Activated naive CD8-positive, alpha-beta T cell (primary cell): ENCODE measurements around the gene TRAPPC10.

Experiments used
- H3K27ac Mint-ChIP-seq: one replicate; pipeline ENCODE4 v1.8.0; 2021; ENCODE audit warnings: mixed read lengths
- H3K27me3 Mint-ChIP-seq: one replicate; pipeline ENCODE4 v1.8.0; 2021; ENCODE audit warnings: mixed read lengths
- H3K36me3 Mint-ChIP-seq: one replicate; pipeline ENCODE4 v1.8.0; 2021; ENCODE audit warnings: mixed read lengths
- H3K4me1 Mint-ChIP-seq: one replicate; pipeline ENCODE4 v1.8.0; 2021; ENCODE audit warnings: low read depth, mixed read lengths
- H3K4me3 Mint-ChIP-seq: one replicate; pipeline ENCODE4 v1.8.0; 2021; ENCODE audit warnings: mild to moderate bottlenecking, mixed read lengths
- H3K9me3 Mint-ChIP-seq: one replicate; pipeline ENCODE4 v1.8.0; 2021; ENCODE audit warnings: low read depth, mixed read lengths

TRAPPC10 gene

GRCh38 chr21:44057055-44057454 lies 44.9 kb downstream of the TRAPPC10 start:
- H3K36me3 Mint-ChIP-seq: peaks cover 2% of the 10 kb centered on the region
- no peaks in the 10 kb centered on the region for H3K9me3 Mint-ChIP-seq
- no peak overlapping the region for H3K4me3 Mint-ChIP-seq
- H3K4me1 Mint-ChIP-seq: peaks cover 16% of the 10 kb centered on the region
- H3K27me3 Mint-ChIP-seq: no peaks in the 10 kb centered on the region
- H3K27ac Mint-ChIP-seq: no peak overlapping the region

GRCh38 chr21:44057960-44058651 lies 46.0 kb downstream of the TRAPPC10 start:
- no peaks in the 10 kb centered on the region for H3K27me3 Mint-ChIP-seq
- peak overlapping the region; percentile 64 for H3K27ac Mint-ChIP-seq
- H3K4me1 Mint-ChIP-seq: peaks cover 15% of the 10 kb centered on the region
- no peak overlapping the region for H3K4me3 Mint-ChIP-seq
- H3K36me3 Mint-ChIP-seq: peaks cover 2% of the 10 kb centered on the region
- H3K9me3 Mint-ChIP-seq: no peaks in the 10 kb centered on the region

GRCh38 chr21:44058652-44058964 lies 46.5 kb downstream of the TRAPPC10 start:
- Mint-ChIP-seq H3K27me3 (no peaks in the 10 kb centered on the region), H3K4me1 (peaks cover 18% of the 10 kb centered on the region), H3K36me3 (peaks cover 2% of the 10 kb centered on the region), H3K4me3 (no peak overlapping the region), H3K27ac (peak overlapping the region; percentile 64), H3K9me3 (no peaks in the 10 kb centered on the region)

- H3K27me3 Mint-ChIP-seq: no peaks in the 10 kb centered on the region
- peaks cover 22% of the 10 kb centered on the region for H3K4me1 Mint-ChIP-seq
- no peak overlapping the region for H3K4me3 Mint-ChIP-seq
- no peaks in the 10 kb centered on the region for H3K9me3 Mint-ChIP-seq
- no peak overlapping the region for H3K27ac Mint-ChIP-seq
- peaks cover 2% of the 10 kb centered on the region for H3K36me3 Mint-ChIP-seq
Measured at GRCh38 chr21:44058981-44059380, 46.9 kb downstream of the TRAPPC10 start.

- H3K27me3 Mint-ChIP-seq: no peaks in the 10 kb centered on the region
- no peak overlapping the region for H3K4me3 Mint-ChIP-seq
- H3K27ac Mint-ChIP-seq: no peak overlapping the region
- H3K36me3 Mint-ChIP-seq: peaks cover 2% of the 10 kb centered on the region
- peaks cover 25% of the 10 kb centered on the region for H3K4me1 Mint-ChIP-seq
- H3K9me3 Mint-ChIP-seq: no peaks in the 10 kb centered on the region
Measured at GRCh38 chr21:44059710-44060109, 47.6 kb downstream of the TRAPPC10 start.

- Mint-ChIP-seq H3K36me3 (peaks cover 2% of the 10 kb centered on the region), H3K4me3 (no peak overlapping the region), H3K27ac (peak overlapping the region; percentile 83), H3K9me3 (no peaks in the 10 kb centered on the region), H3K4me1 (peaks cover 49% of the 10 kb centered on the region), H3K27me3 (no peaks in the 10 kb centered on the region)
Measured at GRCh38 chr21:44062380-44062779, 50.3 kb downstream of the TRAPPC10 start.

- H3K27me3 Mint-ChIP-seq: no peaks in the 10 kb centered on the region
- H3K27ac Mint-ChIP-seq: peak overlapping the region; percentile 83
- H3K9me3 Mint-ChIP-seq: no peaks in the 10 kb centered on the region
- H3K4me1 Mint-ChIP-seq: peaks cover 47% of the 10 kb centered on the region
- H3K4me3 Mint-ChIP-seq: no peak overlapping the region
- H3K36me3 Mint-ChIP-seq: peaks cover 2% of the 10 kb centered on the region
Measured at GRCh38 chr21:44063151-44063912, 51.2 kb downstream of the TRAPPC10 start.

GRCh38 chr21:44064852-44065403 lies 52.8 kb downstream of the TRAPPC10 start:
- Mint-ChIP-seq H3K36me3 (no peaks in the 10 kb centered on the region), H3K27ac (peak overlapping the region; percentile 95), H3K4me3 (peak overlapping the region; percentile 74), H3K27me3 (no peaks in the 10 kb centered on the region), H3K9me3 (no peaks in the 10 kb centered on the region), H3K4me1 (peaks cover 46% of the 10 kb centered on the region)

GRCh38 chr21:44065428-44065827 lies 53.3 kb downstream of the TRAPPC10 start:
- Mint-ChIP-seq H3K27ac (peak overlapping the region; percentile 95), H3K9me3 (no peaks in the 10 kb centered on the region), H3K4me1 (peaks cover 46% of the 10 kb centered on the region), H3K27me3 (no peaks in the 10 kb centered on the region), H3K4me3 (peak overlapping the region; percentile 74), H3K36me3 (no peaks in the 10 kb centered on the region)

- Mint-ChIP-seq H3K36me3 (no peaks in the 10 kb centered on the region), H3K4me1 (peaks cover 46% of the 10 kb centered on the region), H3K27me3 (no peaks in the 10 kb centered on the region), H3K9me3 (no peaks in the 10 kb centered on the region), H3K27ac (peak overlapping the region; percentile 95), H3K4me3 (peak overlapping the region; percentile 74)
Measured at GRCh38 chr21:44066116-44066515, 54.0 kb downstream of the TRAPPC10 start.

GRCh38 chr21:44067011-44067839 lies 55.1 kb downstream of the TRAPPC10 start:
- Mint-ChIP-seq H3K36me3 (no peaks in the 10 kb centered on the region), H3K27me3 (no peaks in the 10 kb centered on the region), H3K27ac (peak overlapping the region; percentile 64), H3K9me3 (no peaks in the 10 kb centered on the region), H3K4me1 (peaks cover 46% of the 10 kb centered on the region), H3K4me3 (no peak overlapping the region)

- H3K4me3 Mint-ChIP-seq: no peak overlapping the region
- H3K9me3 Mint-ChIP-seq: no peaks in the 10 kb centered on the region
- peaks cover 41% of the 10 kb centered on the region for H3K4me1 Mint-ChIP-seq
- no peaks in the 10 kb centered on the region for H3K36me3 Mint-ChIP-seq
- no peaks in the 10 kb centered on the region for H3K27me3 Mint-ChIP-seq
- no peak overlapping the region for H3K27ac Mint-ChIP-seq
Measured at GRCh38 chr21:44070391-44070790, 58.3 kb downstream of the TRAPPC10 start.

GRCh38 chr21:44071359-44072104 lies 59.4 kb downstream of the TRAPPC10 start:
- Mint-ChIP-seq H3K36me3 (peaks cover 4% of the 10 kb centered on the region), H3K4me3 (no peak overlapping the region), H3K9me3 (no peaks in the 10 kb centered on the region), H3K27me3 (no peaks in the 10 kb centered on the region), H3K27ac (peak overlapping the region; percentile 23), H3K4me1 (peaks cover 35% of the 10 kb centered on the region)

- peaks cover 35% of the 10 kb centered on the region for H3K4me1 Mint-ChIP-seq
- no peaks in the 10 kb centered on the region for H3K27me3 Mint-ChIP-seq
- H3K4me3 Mint-ChIP-seq: no peak overlapping the region
- H3K9me3 Mint-ChIP-seq: no peaks in the 10 kb centered on the region
- H3K27ac Mint-ChIP-seq: no peak overlapping the region
- H3K36me3 Mint-ChIP-seq: peaks cover 5% of the 10 kb centered on the region
Measured at GRCh38 chr21:44072111-44072510, 60.0 kb downstream of the TRAPPC10 start.
